ENCODE measurements around the gene GOSR1.

DNA sequence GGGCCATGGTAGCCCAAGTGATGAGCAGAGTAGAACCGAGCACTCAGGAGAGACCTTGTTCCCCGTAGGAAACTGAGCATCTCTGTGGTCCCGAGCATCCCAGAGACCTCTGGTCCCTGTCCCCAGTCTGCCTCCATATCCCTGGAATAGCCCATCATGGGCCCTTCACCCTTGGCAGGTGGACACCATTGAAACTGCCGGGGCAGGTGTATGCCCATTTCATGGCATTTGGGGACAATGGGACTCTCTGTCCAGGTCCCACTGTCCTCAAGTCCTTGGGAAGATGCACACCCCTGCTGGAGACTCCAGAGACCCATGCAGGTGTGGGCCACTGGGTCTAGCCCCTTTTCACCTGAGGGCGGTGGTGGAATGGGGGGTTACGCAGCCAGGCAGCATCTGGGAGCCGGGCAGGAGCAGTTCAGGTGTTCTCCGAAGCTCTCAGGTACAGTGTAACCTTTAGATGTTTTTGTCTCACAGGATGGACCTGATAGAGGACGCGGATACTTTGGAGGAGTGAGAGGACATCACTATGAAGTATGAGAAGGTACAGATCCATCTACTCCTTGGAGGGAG lies 75.9 kb downstream of the GOSR1 start:
- TF ChIP-seq CTCF (conservative IDR thresholded peaks at IDR 0.05) (no peak), EZH2 (IDR thresholded peaks at IDR 0.05; ENCODE audit: low read depth) (no peak)
